ENCODE results near the gene DNASE1L2.
"Not testable (repeated sequence)": the region's sequence is repeated elsewhere in the genome, so short reads cannot be mapped to it uniquely, and the experiment has no call there.

- TF ChIP-seq SMARCA5 (IDR thresholded peaks at IDR 0.05); FOXK2 (IDR thresholded peaks at IDR 0.05); CHD1 (IDR thresholded peaks at IDR 0.05; ENCODE audit: low read depth, low read length); ZNF384 (IDR thresholded peaks at IDR 0.05; ENCODE audit: borderline replicate concordance, low read depth, low read length); TAF1 (IDR thresholded peaks at IDR 0.05; ENCODE audit: borderline replicate concordance, low read depth, low read length); EZH2 (IDR thresholded peaks at IDR 0.05; ENCODE audit: borderline replicate concordance, control insufficient read depth, low read depth, low read length); YY1 (IDR thresholded peaks at IDR 0.05; ENCODE audit: low read depth, low read length); EGR1 (IDR thresholded peaks at IDR 0.05; ENCODE audit: borderline replicate concordance in 1 of 2, low read depth in 2 of 2, low read length in 2 of 2); ZNF274 (IDR thresholded peaks at IDR 0.05; ENCODE audit: insufficient read depth, insufficient read length): not testable (repeated sequence)
- TF ChIP-seq, protein P1, sequence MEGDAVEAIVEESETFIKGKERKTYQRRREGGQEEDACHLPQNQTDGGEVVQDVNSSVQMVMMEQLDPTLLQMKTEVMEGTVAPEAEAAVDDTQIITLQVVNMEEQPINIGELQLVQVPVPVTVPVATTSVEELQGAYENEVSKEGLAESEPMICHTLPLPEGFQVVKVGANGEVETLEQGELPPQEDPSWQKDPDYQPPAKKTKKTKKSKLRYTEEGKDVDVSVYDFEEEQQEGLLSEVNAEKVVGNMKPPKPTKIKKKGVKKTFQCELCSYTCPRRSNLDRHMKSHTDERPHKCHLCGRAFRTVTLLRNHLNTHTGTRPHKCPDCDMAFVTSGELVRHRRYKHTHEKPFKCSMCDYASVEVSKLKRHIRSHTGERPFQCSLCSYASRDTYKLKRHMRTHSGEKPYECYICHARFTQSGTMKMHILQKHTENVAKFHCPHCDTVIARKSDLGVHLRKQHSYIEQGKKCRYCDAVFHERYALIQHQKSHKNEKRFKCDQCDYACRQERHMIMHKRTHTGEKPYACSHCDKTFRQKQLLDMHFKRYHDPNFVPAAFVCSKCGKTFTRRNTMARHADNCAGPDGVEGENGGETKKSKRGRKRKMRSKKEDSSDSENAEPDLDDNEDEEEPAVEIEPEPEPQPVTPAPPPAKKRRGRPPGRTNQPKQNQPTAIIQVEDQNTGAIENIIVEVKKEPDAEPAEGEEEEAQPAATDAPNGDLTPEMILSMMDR (IDR thresholded peaks at IDR 0.05 in 2 of 3, conservative IDR thresholded peaks at IDR 0.05 in 1 of 3; ENCODE audit: control insufficient read depth in 2 of 3, extremely low read depth in 1 of 3, insufficient read depth in 1 of 3, low read depth in 3 of 3, low read length in 3 of 3) = not testable (repeated sequence)
Observed at GRCh38 chr16:2203119-2203688, 33.0 kb upstream of the DNASE1L2 start.

Data from GM12878 (cell line).